ENCODE measurements around the gene KCNK17. TPM values are rescaled to one million over a fixed set of nuclear protein-coding genes. Genes with fewer than 3 reads are reported as not detected.

Gene KCNK17
- total and polyA plus RNA-seq, 3 donors from 2014 or later = 0.32 to 0.47 (median 0.37) TPM

GRCh38 chr6:39302011-39302410 lies 12.2 kb downstream of the KCNK17 start:
- no peaks in the 10 kb centered on the region for H3K27me3 ChIP-seq
- no peaks in the 10 kb centered on the region for H3K36me3 ChIP-seq (ENCODE audit: low read depth, missing control alignments)
- H3K4me3 ChIP-seq = no peak overlapping the region
- no peak overlapping the region for H3K27ac ChIP-seq
- intact Hi-C loops (cut with DNase I; ENCODE audit: low total_unique reads) = loop anchor here (5.0 kb wide), 1 partner anchor 135 kb away; no protein-coding TSS in a partner anchor
- no peak for DNase-seq
- no peaks in the 10 kb centered on the region for H3K4me1 ChIP-seq
- WGBS, 2 donors = 88 to 91% methylated on average over 2 of the region's 2 CpGs
- H3K9me3 ChIP-seq = no peaks in the 10 kb centered on the region
- no peak for TF ChIP-seq CTCF (IDR thresholded peaks at IDR 0.05)
- TF ChIP-seq POLR2A (IDR thresholded peaks at IDR 0.05) = no peak

- no peak overlapping the region for H3K4me3 ChIP-seq
- DNase-seq = no peak
- intact Hi-C loops (cut with DNase I; ENCODE audit: low total_unique reads) = loop anchor here (5.0 kb wide), 1 partner anchor 134 kb away; no protein-coding TSS in a partner anchor
- no peaks in the 10 kb centered on the region for H3K36me3 ChIP-seq (ENCODE audit: low read depth, missing control alignments)
- H3K4me1 ChIP-seq = no peaks in the 10 kb centered on the region
- no peaks in the 10 kb centered on the region for H3K27me3 ChIP-seq
- no peaks in the 10 kb centered on the region for H3K9me3 ChIP-seq
- TF ChIP-seq POLR2A (IDR thresholded peaks at IDR 0.05) (no peak), CTCF (IDR thresholded peaks at IDR 0.05) (no peak)
- WGBS, 2 donors = 78 to 85% methylated on average over 7 of the region's 7 CpGs
- H3K27ac ChIP-seq = no peak overlapping the region
These were observed 12.6 kb downstream of the KCNK17 start for GRCh38 chr6:39301606-39302005.

GRCh38 chr6:39300739-39301138 lies 13.5 kb downstream of the KCNK17 start:
- no peak for TF ChIP-seq CTCF (IDR thresholded peaks at IDR 0.05)
- H3K4me3 ChIP-seq = no peak overlapping the region
- no peaks in the 10 kb centered on the region for H3K9me3 ChIP-seq
- no peak for DNase-seq
- WGBS, 2 donors = 84 to 88% methylated on average over 6 of the region's 6 CpGs
- no peaks in the 10 kb centered on the region for H3K36me3 ChIP-seq (ENCODE audit: low read depth, missing control alignments)
- intact Hi-C loops (cut with DNase I; ENCODE audit: low total_unique reads) = loop anchor here (5.0 kb wide), 1 partner anchor 133 kb away; no protein-coding TSS in a partner anchor
- no peak overlapping the region for H3K27ac ChIP-seq
- H3K27me3 ChIP-seq = no peaks in the 10 kb centered on the region
- no peaks in the 10 kb centered on the region for H3K4me1 ChIP-seq

- intact Hi-C loops (cut with DNase I; ENCODE audit: low total_unique reads) = no loop called here
- H3K4me1 ChIP-seq = no peaks in the 10 kb centered on the region
- H3K27me3 ChIP-seq = no peaks in the 10 kb centered on the region
- WGBS, 2 donors = 82 to 86% methylated on average over 6 to 10 of the region's 10 CpGs
- H3K27ac ChIP-seq = no peak overlapping the region
- DNase-seq = no peak
- H3K9me3 ChIP-seq = no peaks in the 10 kb centered on the region
- TF ChIP-seq CTCF (IDR thresholded peaks at IDR 0.05) (no peak), POLR2A (IDR thresholded peaks at IDR 0.05) (no peak)
- no peak overlapping the region for H3K4me3 ChIP-seq
- no peaks in the 10 kb centered on the region for H3K36me3 ChIP-seq (ENCODE audit: low read depth, missing control alignments)
These were observed 16.2 kb downstream of the KCNK17 start for GRCh38 chr6:39298061-39298460.
